Left colon (tissue), 2 donors: Measurements from ENCODE around the gene ERCC1. TPM values are rescaled to one million over a fixed set of nuclear protein-coding genes. Genes with fewer than 3 reads are reported as not detected.

Experiments used
- microRNA-seq, 2 donors: library from miRNA; unstranded; fragments of <30 nt; microRNA quantifications; one replicate each; pipeline versions ENCODE4 v1.1.0 to v1.2.0, GENCODE V29; 2020
- total RNA-seq, 2 donors: library from RNA; stranded (reverse); fragmentation: NEBNext Ultra II Directional; extraction: Animal tissue kit (Norgen Biotek cat#: 25700); gene quantifications; one replicate each; pipeline ENCODE4 v1.2.1, GENCODE V29; 2021
- donor health status: DM: no; HTN: no; CAD: no.
- donor health status: DM: yes; HTN: yes; CAD: no.

The ERCC1 gene
- total RNA-seq, 2 donors from 2014 or later = 37.1 to 43.6 TPM

Small RNAs within 50 kb of the gene (microRNA-seq; reads per million reads assigned to microRNA genes)
- 0 reads per million in 2 donors for gene MIR6088

Other genes starting within 250 kb of the ERCC1 start
- gene TRAPPC6A, start 245.7 kb downstream of the ERCC1 start, total RNA-seq = 10 to 100 TPM; 45.0 to 46.9 TPM
- gene BLOC1S3, start 245.1 kb downstream of the ERCC1 start, total RNA-seq = 10 to 100 TPM; 11.2 to 13.5 TPM
- 1 to 10 TPM; 1.3 to 1.4 TPM for gene EXOC3L2, start 178.5 kb downstream of the ERCC1 start, total RNA-seq
- 10 to 100 TPM; 18.0 to 24.7 TPM for gene MARK4, start 172.6 kb downstream of the ERCC1 start, total RNA-seq
- under 1 TPM in 1 of 2 donors, not detected in 1; 0.50 TPM for gene CKM, start 101.0 kb downstream of the ERCC1 start, total RNA-seq
- gene KLC3, start 83.2 kb downstream of the ERCC1 start, total RNA-seq = not detected
- 10 to 100 TPM in 1 of 2 donors, 1 to 10 TPM in 1; 8.7 to 13.4 TPM for gene ERCC2, start 53.3 kb downstream of the ERCC1 start, total RNA-seq
- gene PPP1R13L, start 18.8 kb downstream of the ERCC1 start, total RNA-seq = 10 to 100 TPM; 34.1 to 35.0 TPM
- 1 to 10 TPM; 3.0 to 3.2 TPM for gene POLR1G, start 17.3 kb downstream of the ERCC1 start, total RNA-seq
- gene FOSB, start 44.1 kb upstream of the ERCC1 start, total RNA-seq = 10 to 100 TPM in 1 of 2 donors, 1 to 10 TPM in 1; 4.4 to 46.0 TPM
- gene RTN2, start 73.1 kb upstream of the ERCC1 start, total RNA-seq = 1 to 10 TPM; 3.4 to 6.1 TPM
- gene PPM1N, start 74.5 kb upstream of the ERCC1 start, total RNA-seq = 1 to 10 TPM in 1 of 2 donors, under 1 TPM in 1; 0.37 to 1.6 TPM
- 100 to 1,000 TPM; 218 to 260 TPM for gene VASP, start 83.6 kb upstream of the ERCC1 start, total RNA-seq
- 10 to 100 TPM; 12.9 to 14.0 TPM for gene OPA3, start 160.9 kb upstream of the ERCC1 start, total RNA-seq
- gene GPR4, start 178.3 kb upstream of the ERCC1 start, total RNA-seq = 1 to 10 TPM in 1 of 2 donors, under 1 TPM in 1; 0.59 to 1.5 TPM
- 100 to 1,000 TPM; 105 TPM for gene EML2, start 215.5 kb upstream of the ERCC1 start, total RNA-seq
- 10 to 100 TPM; 21.2 to 22.6 TPM for gene GIPR, start 244.3 kb upstream of the ERCC1 start, total RNA-seq